OCI-LY3 (cell line): ENCODE results near the gene CPM.

Experiments
- H2AFZ ChIP-seq: fragments of 200-600, 300-600 bp; shearing (Covaris generic); 2 replicates; pipeline ENCODE4 v1.6.0; 2014; ENCODE audit warnings: antibody characterized with exemption, low read depth, low read length
- H3K27ac ChIP-seq: fragments of 200-600, 300-600 bp; sonication (generic); 2 replicates; pipeline ENCODE4 v1.5.1; 2014; ENCODE audit warnings: mild to moderate bottlenecking, low read length, moderate library complexity, mixed read lengths
- H3K27me3 ChIP-seq: fragments of 200-600, 300-600 bp; sonication (generic); 2 replicates; pipeline ENCODE4 v1.6.1; 2014; ENCODE audit warnings: low read depth, low read length, mixed read lengths
- H3K36me3 ChIP-seq: fragments of 200-600, 300-600 bp; sonication (generic); replicated peaks from 2 replicates; pipeline ENCODE3; 2014; ENCODE audit warnings: low read depth, low read length, mixed read lengths
- H3K4me1 ChIP-seq: fragments of 300-600, 200-600 bp; sonication (generic); 2 replicates; pipeline ENCODE4 v1.6.1; 2014; ENCODE audit warnings: low read length, mixed read lengths
- H3K4me2 ChIP-seq: fragments of 200-600, 300-600 bp; sonication (generic); 2 replicates; pipeline ENCODE4 v1.6.1; 2014; ENCODE audit warnings: low read length, mixed read lengths
- H3K4me3 ChIP-seq: fragments of 300-600, 200-600 bp; sonication (generic); 2 replicates; pipeline ENCODE4 v1.5.1; 2014; ENCODE audit warnings: antibody characterized with exemption, mild to moderate bottlenecking, low read length, moderate library complexity
- H3K79me2 ChIP-seq: fragments of 300-600, 200-600 bp; shearing (Covaris generic); 2 replicates; pipeline ENCODE4 v1.6.1; 2014; ENCODE audit warnings: mild to moderate bottlenecking, low read length, mixed read lengths
- H3K9ac ChIP-seq: fragments of 300-600, 200-600 bp; shearing (Covaris generic); 2 replicates; pipeline ENCODE4 v1.6.0; 2014; ENCODE audit warnings: mild to moderate bottlenecking, low read length, moderate library complexity
- H3K9me3 ChIP-seq: fragments of 200-600, 300-600 bp; shearing (Covaris generic); 2 replicates; pipeline ENCODE4 v1.6.1; 2014; ENCODE audit warnings: low read length, mixed read lengths; ENCODE audit not compliant: insufficient read depth
- H4K20me1 ChIP-seq: fragments of 200-600, 300-600 bp; sonication (generic); 2 replicates; pipeline ENCODE4 v1.6.1; 2016; ENCODE audit warnings: low read length, mixed read lengths; ENCODE audit not compliant: insufficient read depth
- EZH2phosphoT487 ChIP-seq: fragments of 200-600 bp; shearing (Covaris generic); IDR thresholded peaks from 2 replicates; pipeline ENCODE4 v1.6.1; 2018; ENCODE audit warnings: antibody characterized with exemption, mixed run types, low read depth
- TF ChIP-seq, protein P1 (sequence below): fragments of 200-600, 300-600 bp; sonication (generic); IDR thresholded peaks from 2 replicates; pipeline ENCODE4 v1.5.1; 2014; ENCODE audit warnings: antibody characterized with exemption, low read length, low read depth

Gene CPM

DNA sequence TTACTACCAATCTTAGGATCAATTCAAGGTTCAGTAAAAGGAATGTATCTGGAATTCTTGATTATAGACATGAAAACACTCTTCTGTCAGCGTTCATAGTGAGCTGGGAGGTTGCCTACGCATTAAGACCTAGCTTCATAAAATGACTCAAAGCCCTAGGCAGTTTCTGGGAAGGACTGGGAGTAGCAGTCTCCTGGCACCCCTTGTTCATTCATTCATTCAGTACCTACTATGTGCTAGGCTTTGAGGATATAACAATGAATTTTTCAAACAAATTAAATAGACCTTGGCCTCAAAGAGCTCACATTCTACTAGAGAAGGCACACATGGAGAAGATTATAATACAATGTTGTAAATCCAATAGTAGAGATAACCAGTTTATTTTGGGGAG lies 78.9 kb downstream of the CPM start:
- H3K4me3 ChIP-seq: no peak overlapping the region
- H3K4me1 ChIP-seq: no peaks in the 10 kb centered on the region
- no peak overlapping the region for H2AFZ ChIP-seq
- no peaks in the 10 kb centered on the region for H3K36me3 ChIP-seq
- H3K9me3 ChIP-seq: no peaks in the 10 kb centered on the region
- no peak overlapping the region for H3K9ac ChIP-seq
- H4K20me1 ChIP-seq: no peaks in the 10 kb centered on the region
- TF ChIP-seq, protein P1, sequence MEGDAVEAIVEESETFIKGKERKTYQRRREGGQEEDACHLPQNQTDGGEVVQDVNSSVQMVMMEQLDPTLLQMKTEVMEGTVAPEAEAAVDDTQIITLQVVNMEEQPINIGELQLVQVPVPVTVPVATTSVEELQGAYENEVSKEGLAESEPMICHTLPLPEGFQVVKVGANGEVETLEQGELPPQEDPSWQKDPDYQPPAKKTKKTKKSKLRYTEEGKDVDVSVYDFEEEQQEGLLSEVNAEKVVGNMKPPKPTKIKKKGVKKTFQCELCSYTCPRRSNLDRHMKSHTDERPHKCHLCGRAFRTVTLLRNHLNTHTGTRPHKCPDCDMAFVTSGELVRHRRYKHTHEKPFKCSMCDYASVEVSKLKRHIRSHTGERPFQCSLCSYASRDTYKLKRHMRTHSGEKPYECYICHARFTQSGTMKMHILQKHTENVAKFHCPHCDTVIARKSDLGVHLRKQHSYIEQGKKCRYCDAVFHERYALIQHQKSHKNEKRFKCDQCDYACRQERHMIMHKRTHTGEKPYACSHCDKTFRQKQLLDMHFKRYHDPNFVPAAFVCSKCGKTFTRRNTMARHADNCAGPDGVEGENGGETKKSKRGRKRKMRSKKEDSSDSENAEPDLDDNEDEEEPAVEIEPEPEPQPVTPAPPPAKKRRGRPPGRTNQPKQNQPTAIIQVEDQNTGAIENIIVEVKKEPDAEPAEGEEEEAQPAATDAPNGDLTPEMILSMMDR: no peak
- TF ChIP-seq EZH2phosphoT487: no peak
- no peaks in the 10 kb centered on the region for H3K79me2 ChIP-seq
- H3K27ac ChIP-seq: no peak overlapping the region
- H3K27me3 ChIP-seq: peaks cover 4% of the 10 kb centered on the region; the same call in 1 of the 2 replicates
- no peak overlapping the region for H3K4me2 ChIP-seq

DNA sequence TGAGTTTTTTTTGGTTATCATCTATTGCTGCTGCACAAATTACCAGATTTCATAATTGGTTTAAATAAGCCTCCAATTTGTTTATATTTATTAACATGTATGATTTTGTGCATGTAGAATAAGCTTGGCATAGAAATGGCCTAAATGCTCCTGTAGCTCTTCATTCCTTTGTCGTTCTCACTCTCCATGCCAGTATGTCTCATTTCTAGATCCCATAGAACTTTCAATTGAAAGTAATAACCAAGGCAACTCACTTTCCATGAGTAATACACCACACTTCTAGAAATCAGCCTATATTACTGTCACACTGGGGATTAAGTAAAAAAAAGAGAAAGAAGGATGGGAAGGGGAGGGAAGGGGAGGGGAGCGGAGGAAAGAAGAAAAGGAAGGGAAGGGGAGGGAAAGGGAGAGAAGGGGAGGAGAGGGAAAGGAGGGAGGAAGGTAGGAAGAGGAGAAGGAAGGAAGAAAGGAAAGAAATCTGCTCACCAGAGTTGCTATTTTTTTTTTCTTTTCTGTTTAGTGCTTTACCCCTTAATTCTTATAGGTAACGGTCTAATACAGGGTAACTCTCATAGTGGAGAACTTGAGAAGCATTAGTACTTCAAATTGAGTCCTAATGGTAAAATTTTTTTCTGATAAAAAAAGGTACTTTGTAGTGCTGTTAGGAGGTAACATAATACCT lies 79.4 kb downstream of the CPM start:
- no peaks in the 10 kb centered on the region for H4K20me1 ChIP-seq
- no peak for TF ChIP-seq EZH2phosphoT487
- TF ChIP-seq, protein P1: no peak
- no peak overlapping the region for H3K27ac ChIP-seq
- no peak overlapping the region for H3K9ac ChIP-seq
- no peaks in the 10 kb centered on the region for H3K4me1 ChIP-seq
- H3K4me3 ChIP-seq: no peak overlapping the region
- H3K9me3 ChIP-seq: no peaks in the 10 kb centered on the region
- no peak overlapping the region for H2AFZ ChIP-seq
- H3K27me3 ChIP-seq: peaks cover 4% of the 10 kb centered on the region; the same call in 1 of the 2 replicates
- H3K4me2 ChIP-seq: no peak overlapping the region
- H3K79me2 ChIP-seq: no peaks in the 10 kb centered on the region
- no peaks in the 10 kb centered on the region for H3K36me3 ChIP-seq

DNA sequence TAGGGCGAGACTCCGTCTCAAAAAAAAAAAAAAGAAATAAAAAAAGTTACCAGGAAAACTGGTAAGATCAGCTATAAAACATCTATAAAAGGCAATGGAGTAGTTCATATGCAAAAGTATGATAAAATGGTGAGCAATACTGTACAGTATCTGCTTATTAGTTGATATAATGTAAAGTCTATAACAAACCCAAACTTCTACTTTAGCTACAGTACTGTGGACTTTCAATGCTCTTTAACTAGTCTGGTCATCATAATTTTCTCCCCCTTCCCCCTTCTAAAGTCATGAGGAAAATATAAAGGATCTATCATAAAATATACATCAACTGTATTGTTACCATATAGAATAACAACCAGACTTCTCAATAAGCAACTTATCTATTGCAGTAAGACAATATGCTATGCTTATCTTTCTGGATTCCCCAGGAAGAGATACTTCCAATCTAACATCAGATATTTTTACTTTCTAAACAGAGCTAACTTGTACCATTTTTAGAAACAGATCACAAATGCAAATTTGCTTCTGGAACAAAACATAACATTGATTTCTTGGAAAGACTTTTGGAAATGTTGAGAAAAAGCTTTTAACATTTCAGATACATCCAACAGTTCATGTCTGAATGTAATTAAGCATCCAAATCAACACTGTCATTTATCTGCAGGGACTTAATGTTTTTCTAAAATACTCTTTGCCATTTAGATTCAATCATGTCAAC lies 81.2 kb downstream of the CPM start:
- TF ChIP-seq, protein P1: no peak
- TF ChIP-seq EZH2phosphoT487: no peak
- Histone ChIP-seq H3K9me3 (no peaks in the 10 kb centered on the region), H2AFZ (no peak overlapping the region), H3K9ac (no peak overlapping the region), H3K27ac (no peak overlapping the region), H3K4me3 (no peak overlapping the region), H3K4me1 (no peaks in the 10 kb centered on the region), H3K36me3 (no peaks in the 10 kb centered on the region), H3K27me3 (peaks cover 4% of the 10 kb centered on the region; the same call in 1 of the 2 replicates), H4K20me1 (no peaks in the 10 kb centered on the region), H3K4me2 (no peak overlapping the region), H3K79me2 (no peaks in the 10 kb centered on the region)

DNA sequence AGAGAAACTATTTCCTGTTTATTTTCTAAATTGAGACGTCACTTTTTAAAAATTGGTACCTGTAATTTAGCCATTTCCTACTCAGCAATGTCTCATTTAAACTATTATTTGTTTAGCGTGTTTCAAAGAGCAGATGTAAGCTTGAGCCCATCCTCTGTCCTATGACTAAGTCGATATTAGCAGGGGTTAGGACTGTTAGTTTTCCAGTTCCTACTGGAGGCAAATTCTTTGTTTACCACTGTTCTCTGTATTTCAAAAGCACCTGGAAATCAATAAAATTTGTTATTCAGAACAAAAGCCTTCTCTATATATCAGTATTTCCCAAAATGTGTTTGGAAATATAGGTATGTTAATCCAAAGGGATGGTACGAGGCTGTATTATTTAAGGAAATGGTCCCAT lies 82.6 kb downstream of the CPM start:
- Histone ChIP-seq H3K27ac (no peak overlapping the region), H3K79me2 (no peaks in the 10 kb centered on the region), H3K4me1 (no peaks in the 10 kb centered on the region), H3K9ac (no peak overlapping the region), H3K9me3 (no peaks in the 10 kb centered on the region), H4K20me1 (no peaks in the 10 kb centered on the region), H3K4me2 (no peak overlapping the region), H3K4me3 (no peak overlapping the region), H3K27me3 (peaks cover 4% of the 10 kb centered on the region; the same call in 1 of the 2 replicates), H2AFZ (no peak overlapping the region), H3K36me3 (peaks cover 5% of the 10 kb centered on the region)
- TF ChIP-seq, protein P1: no peak
- no peak for TF ChIP-seq EZH2phosphoT487
